ENCODE results near the gene SLX4IP.

Gene SLX4IP

DNA sequence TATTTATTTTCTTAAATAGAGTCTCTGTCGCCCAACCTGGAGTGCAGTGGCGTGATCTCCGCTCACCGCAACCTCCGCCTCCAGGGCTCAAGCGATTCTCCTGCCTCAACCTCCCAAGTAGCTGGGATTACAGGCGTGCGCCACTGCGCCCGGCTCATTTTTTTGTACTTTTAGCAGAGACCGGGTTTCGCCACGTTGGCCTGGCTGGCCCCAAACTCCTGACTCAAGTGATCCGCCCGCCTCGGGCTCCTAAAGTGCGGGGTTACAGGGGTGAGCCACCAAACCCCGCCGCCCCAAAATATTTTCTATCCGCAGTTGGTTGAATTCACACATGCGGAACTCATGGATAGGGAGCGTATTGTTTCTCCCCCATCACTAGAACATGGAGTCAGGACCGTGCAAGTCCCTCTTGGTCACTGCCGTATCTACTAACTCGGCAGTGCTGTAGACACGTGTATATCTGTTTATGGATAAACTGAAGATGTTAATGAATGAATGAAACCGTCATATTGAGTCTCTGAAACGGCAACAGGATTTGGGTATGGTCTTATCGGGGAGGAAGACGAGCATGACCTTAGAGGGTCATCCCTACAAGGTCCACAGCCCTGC is 2.0 kb upstream of the SLX4IP start:
- no peak for DNase-seq (ENCODE audit: low read depth, low spot score)
- peak overlapping the region; percentile 91; the same call in 1 of the 2 replicates for H3K27ac ChIP-seq

DNA sequence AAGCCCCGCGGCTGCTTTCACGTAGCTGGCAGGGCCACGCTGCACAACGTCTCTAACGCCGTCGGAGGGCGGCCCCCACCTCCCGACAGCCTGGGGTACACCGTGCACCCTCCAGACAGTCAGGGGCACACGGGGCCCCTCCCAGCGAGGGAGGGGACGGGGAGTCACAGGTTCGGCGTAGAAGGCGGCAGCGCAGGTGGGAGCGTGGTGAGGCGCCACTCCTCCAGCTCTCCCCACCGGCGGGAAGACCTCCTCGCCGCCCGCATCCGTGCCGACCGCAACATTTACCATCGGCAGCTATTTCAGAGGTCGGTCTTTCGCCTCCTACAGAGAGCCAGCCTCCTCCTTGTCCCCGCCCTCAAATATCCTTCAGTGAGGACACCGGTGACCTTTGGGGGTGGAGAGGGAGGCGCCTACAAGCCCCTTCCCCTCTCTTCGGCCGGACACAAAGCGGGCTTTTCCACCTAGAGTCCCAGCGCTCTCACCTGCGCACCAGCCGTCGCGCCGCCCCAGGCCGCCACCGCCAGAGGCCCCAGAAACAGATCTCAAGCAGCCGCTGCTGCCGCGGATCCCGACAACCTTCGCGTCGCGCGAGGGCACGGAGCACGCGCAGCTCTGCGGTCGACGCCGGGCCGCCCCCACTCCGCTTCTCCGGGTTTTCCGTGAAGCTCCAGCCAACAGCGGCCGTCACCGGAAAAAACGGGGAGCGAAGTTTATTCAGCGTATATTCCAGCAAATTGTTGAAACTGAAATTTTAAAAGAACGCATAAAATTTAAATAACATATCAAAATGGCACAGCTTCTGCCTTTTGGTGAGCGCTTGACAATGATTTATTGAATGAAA is 1.3 kb upstream of the SLX4IP start, which contains the start of gene MKKS:
Gene MKKS, minus strand, starts transcription at position 600 of the 844 bp plus-strand sequence. CDS start 20,708 bp downstream, outside the sequence.
- Histone ChIP-seq H3K9ac (ENCODE audit: insufficient read length) (peak within 1 kb of the TSS; percentile 87), H3K27ac (peak within 1 kb of the TSS; percentile 91), H3K4me3 (peak within 1 kb of the TSS; percentile 79), H3K9me3 (ENCODE audit: low read depth, low read length) (no peaks in the 10 kb centered on the region), H3K36me3 (ENCODE audit: insufficient read depth, low read length) (peaks cover 7% of the 10 kb centered on the region; the same call in 1 of the 2 replicates)
- TF ChIP-seq FOXP2 (optimal IDR thresholded peaks at IDR 0.05; ENCODE audit: control extremely low read depth, extremely low read length, insufficient read depth), result no peak
- no peak for TF ChIP-seq EZH2 (IDR thresholded peaks at IDR 0.05)
- TF ChIP-seq POLR2AphosphoS5 (IDR thresholded peaks at IDR 0.05; ENCODE audit: borderline replicate concordance, low read depth, low read length), result peak; percentile 69
- DNase-seq (ENCODE audit: low read depth, low spot score), result no peak

More for the DNA sequence above, 2.0 kb upstream of the SLX4IP start:
- TF ChIP-seq POLR2AphosphoS5 (IDR thresholded peaks at IDR 0.05; ENCODE audit: borderline replicate concordance, low read depth, low read length), result no peak
- TF ChIP-seq FOXP2 (optimal IDR thresholded peaks at IDR 0.05; ENCODE audit: control extremely low read depth, extremely low read length, insufficient read depth), result no peak
- TF ChIP-seq EZH2 (IDR thresholded peaks at IDR 0.05), result no peak
- Histone ChIP-seq H3K9me3 (ENCODE audit: low read depth, low read length) (no peaks in the 10 kb centered on the region), H3K36me3 (ENCODE audit: insufficient read depth, low read length) (peaks cover 7% of the 10 kb centered on the region; the same call in 1 of the 2 replicates), H3K9ac (ENCODE audit: insufficient read length) (peak overlapping the region; percentile 87), H3K4me3 (peak overlapping the region; percentile 79)

DNA sequence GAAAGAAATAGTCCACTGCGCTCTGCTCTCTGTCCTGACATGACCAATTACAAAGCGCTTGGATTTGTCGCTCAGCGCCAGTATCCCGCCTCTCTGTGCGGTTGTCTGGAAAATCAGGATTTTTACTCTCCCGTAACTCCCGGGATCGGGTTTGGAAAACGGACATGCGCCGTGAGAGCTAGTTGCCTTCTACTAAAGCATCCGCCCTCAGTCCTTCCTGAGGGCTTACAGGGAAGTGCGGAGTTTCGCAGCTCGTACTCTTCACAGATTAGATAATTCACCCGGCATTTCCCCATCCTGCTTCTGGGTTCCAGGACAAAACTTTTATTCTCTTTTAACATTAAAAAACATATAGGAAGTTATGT is 656 bp upstream of the SLX4IP start:
- peak overlapping the region; percentile 91 for H3K27ac ChIP-seq
- TF ChIP-seq POLR2AphosphoS5 (IDR thresholded peaks at IDR 0.05; ENCODE audit: borderline replicate concordance, low read depth, low read length) (peak; percentile 93), FOXP2 (optimal IDR thresholded peaks at IDR 0.05; ENCODE audit: control extremely low read depth, extremely low read length, insufficient read depth) (no peak), EZH2 (IDR thresholded peaks at IDR 0.05) (no peak)

DNA sequence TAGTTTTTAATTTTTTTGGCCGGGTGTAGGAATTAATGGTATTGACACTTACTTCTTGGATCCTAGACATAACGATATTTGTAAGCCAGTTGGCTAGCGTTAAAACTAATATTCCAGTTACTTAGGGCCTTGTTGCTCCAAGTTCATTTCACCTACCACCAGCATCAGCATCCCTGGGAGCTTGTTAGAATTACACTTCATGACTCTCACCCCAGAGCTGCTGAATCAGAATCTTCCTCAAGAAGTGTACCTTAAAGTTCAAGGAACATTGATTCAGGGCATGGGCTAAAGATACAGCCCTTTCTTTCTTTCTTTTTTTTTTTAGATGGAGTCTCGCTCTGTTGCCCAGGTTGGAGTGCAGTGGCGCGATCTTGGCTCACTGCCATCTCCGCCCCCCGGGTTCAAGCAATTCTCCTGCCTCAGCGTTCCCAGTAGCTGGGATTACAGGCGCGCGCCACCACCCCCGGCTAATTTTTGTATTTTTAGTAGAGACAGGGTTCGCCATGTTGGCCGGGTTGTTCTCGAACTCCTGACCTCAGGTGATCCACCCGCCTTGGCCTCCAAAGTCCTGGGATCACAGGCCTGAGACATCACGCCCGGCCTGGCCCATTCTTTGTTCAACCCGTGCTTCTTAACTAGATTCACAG is 1.1 kb downstream of the SLX4IP start:
- Histone ChIP-seq H3K36me3 (ENCODE audit: insufficient read depth, low read length) (peaks cover 5% of the 10 kb centered on the region; the same call in 1 of the 2 replicates), H3K9ac (ENCODE audit: insufficient read length) (peak overlapping the region; percentile 88), H3K27ac (no peak overlapping the region), H3K9me3 (ENCODE audit: low read depth, low read length) (no peaks in the 10 kb centered on the region), H3K4me3 (peak overlapping the region; percentile 79)
- TF ChIP-seq EZH2 (IDR thresholded peaks at IDR 0.05) (no peak), FOXP2 (optimal IDR thresholded peaks at IDR 0.05; ENCODE audit: control extremely low read depth, extremely low read length, insufficient read depth) (no peak), POLR2AphosphoS5 (IDR thresholded peaks at IDR 0.05; ENCODE audit: borderline replicate concordance, low read depth, low read length) (no peak)
- DNase-seq (ENCODE audit: low read depth, low spot score), result no peak

More for the DNA sequence above, 656 bp upstream of the SLX4IP start:
- H3K4me3 ChIP-seq, result peak overlapping the region; percentile 79
- H3K9ac ChIP-seq (ENCODE audit: insufficient read length), result peak overlapping the region; percentile 87
- H3K9me3 ChIP-seq (ENCODE audit: low read depth, low read length), result no peaks in the 10 kb centered on the region
- H3K36me3 ChIP-seq (ENCODE audit: insufficient read depth, low read length), result peaks cover 7% of the 10 kb centered on the region; the same call in 1 of the 2 replicates
- peak; percentile 99 for DNase-seq (ENCODE audit: low read depth, low spot score)

DNA sequence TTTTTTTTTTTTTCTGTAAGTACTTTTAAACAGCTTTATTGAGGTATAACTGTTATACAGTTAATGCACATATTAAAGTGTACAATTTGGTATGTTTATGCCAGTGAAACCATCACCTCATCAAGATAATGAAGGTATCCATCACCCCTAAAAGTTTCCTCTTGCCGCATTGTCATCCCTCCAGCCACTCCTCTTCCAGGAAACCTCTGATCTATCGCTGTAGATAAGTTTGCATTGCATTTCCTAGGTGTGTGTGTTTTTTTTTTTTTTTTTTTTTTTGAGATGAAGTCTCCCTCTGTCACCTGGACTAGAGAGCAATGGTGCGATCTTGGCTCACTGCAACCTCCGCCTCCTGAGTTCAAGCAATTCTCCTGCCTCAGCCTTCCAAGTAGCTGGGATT is 3.1 kb downstream of the SLX4IP start:
- Histone ChIP-seq H3K9me3 (ENCODE audit: low read depth, low read length) (no peaks in the 10 kb centered on the region), H3K9ac (ENCODE audit: insufficient read length) (no peak overlapping the region)

DNA sequence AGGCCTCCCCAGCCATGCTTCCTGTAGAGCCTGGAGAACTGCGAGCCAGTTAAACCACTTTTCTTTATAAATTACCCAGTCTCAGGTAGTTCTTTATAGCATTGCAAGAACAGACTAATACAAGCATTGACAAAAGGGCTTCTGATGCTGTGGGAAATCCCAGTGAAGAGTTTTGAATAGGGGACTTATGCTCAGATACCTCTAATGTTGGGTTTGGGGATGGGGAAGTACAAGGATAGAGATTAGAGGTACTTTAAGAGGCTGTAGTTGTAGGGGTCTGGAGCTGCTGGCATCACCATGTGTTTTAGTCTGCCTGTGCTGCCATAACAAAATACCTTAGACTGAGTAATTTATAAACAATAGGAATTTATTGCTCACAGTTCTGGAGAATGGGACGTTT is 8.8 kb downstream of the SLX4IP start:
- no peaks in the 10 kb centered on the region for H3K9me3 ChIP-seq (ENCODE audit: low read depth, low read length)
- H3K36me3 ChIP-seq (ENCODE audit: insufficient read depth, low read length), result no peaks in the 10 kb centered on the region
- H3K4me3 ChIP-seq, result no peak overlapping the region
- H3K9ac ChIP-seq (ENCODE audit: insufficient read length), result no peak overlapping the region
- no peak for TF ChIP-seq FOXP2 (optimal IDR thresholded peaks at IDR 0.05; ENCODE audit: control extremely low read depth, extremely low read length, insufficient read depth)
- TF ChIP-seq EZH2 (IDR thresholded peaks at IDR 0.05), result no peak
- no peak for TF ChIP-seq POLR2AphosphoS5 (IDR thresholded peaks at IDR 0.05; ENCODE audit: borderline replicate concordance, low read depth, low read length)
- H3K27ac ChIP-seq, result no peak overlapping the region
- DNase-seq (ENCODE audit: low read depth, low spot score), result no peak

More for the DNA sequence above, 3.1 kb downstream of the SLX4IP start:
- no peak overlapping the region for H3K27ac ChIP-seq
- TF ChIP-seq FOXP2 (optimal IDR thresholded peaks at IDR 0.05; ENCODE audit: control extremely low read depth, extremely low read length, insufficient read depth) (no peak), EZH2 (IDR thresholded peaks at IDR 0.05) (no peak), POLR2AphosphoS5 (IDR thresholded peaks at IDR 0.05; ENCODE audit: borderline replicate concordance, low read depth, low read length) (no peak)
- H3K4me3 ChIP-seq, result no peak overlapping the region
- no peaks in the 10 kb centered on the region for H3K36me3 ChIP-seq (ENCODE audit: insufficient read depth, low read length)
- DNase-seq (ENCODE audit: low read depth, low spot score), result no peak

DNA sequence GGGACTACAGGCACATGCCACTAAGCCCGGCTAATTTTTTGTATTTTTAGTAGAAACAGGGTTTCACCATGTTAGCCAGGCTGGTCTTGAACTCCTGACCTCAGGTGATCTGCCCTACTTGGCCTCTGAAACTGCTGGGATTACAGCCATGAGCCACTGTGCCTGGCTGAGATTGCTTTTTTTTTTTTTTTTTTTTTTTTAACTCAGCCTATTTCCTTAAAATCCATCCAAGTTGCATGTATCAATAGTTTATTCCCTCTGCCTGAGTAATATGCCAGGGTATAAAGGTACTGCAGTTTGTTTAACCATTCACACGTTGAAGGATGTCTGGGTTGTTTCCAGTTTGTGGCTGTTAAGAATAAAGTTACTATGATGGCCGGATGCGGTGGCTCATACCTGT is 10.7 kb downstream of the SLX4IP start:
- no peak overlapping the region for H3K4me3 ChIP-seq
- DNase-seq (ENCODE audit: low read depth, low spot score), result no peak
- H3K9ac ChIP-seq (ENCODE audit: insufficient read length), result no peak overlapping the region
- TF ChIP-seq FOXP2 (optimal IDR thresholded peaks at IDR 0.05; ENCODE audit: control extremely low read depth, extremely low read length, insufficient read depth), result no peak
- TF ChIP-seq POLR2AphosphoS5 (IDR thresholded peaks at IDR 0.05; ENCODE audit: borderline replicate concordance, low read depth, low read length), result no peak
- TF ChIP-seq EZH2 (IDR thresholded peaks at IDR 0.05), result no peak
- no peaks in the 10 kb centered on the region for H3K9me3 ChIP-seq (ENCODE audit: low read depth, low read length)
- H3K36me3 ChIP-seq (ENCODE audit: insufficient read depth, low read length), result no peaks in the 10 kb centered on the region
- H3K27ac ChIP-seq, result no peak overlapping the region

DNA sequence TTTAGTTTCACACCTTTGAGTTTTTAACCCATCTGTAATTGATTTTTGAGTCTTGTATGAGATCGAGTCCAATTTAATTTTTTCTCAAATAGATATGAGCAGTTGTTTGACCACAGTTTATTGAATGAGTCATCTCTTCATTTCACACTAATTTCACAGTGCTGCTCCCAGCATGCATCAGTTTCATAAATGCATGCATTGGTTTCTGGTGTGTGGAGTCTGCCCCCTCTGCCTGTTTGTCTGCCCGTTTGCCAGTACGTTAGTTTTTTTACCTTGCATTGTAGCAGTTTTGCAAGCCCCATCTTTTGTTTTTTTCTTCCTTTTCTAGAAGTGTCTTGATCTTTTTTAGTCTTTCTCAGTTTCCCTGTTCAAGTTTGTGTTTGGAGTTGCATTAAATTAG is 11.9 kb downstream of the SLX4IP start:
- Histone ChIP-seq H3K9ac (ENCODE audit: insufficient read length) (peak overlapping the region; percentile 70), H3K4me3 (peak overlapping the region; percentile 67), H3K9me3 (ENCODE audit: low read depth, low read length) (no peaks in the 10 kb centered on the region), H3K27ac (peak overlapping the region; percentile 94), H3K36me3 (ENCODE audit: insufficient read depth, low read length) (no peaks in the 10 kb centered on the region)
- TF ChIP-seq FOXP2 (optimal IDR thresholded peaks at IDR 0.05; ENCODE audit: control extremely low read depth, extremely low read length, insufficient read depth) (no peak), POLR2AphosphoS5 (IDR thresholded peaks at IDR 0.05; ENCODE audit: borderline replicate concordance, low read depth, low read length) (0 out of 2 replicates have a peak, but pooled peaks have one; percentile 26), EZH2 (IDR thresholded peaks at IDR 0.05) (no peak)
- DNase-seq (ENCODE audit: low read depth, low spot score), result no peak

All from SK-N-MC (cell line).